Neural crest cell (in vitro differentiated cells): ENCODE measurements around the gene HHLA2. TPM values are rescaled to one million over a fixed set of nuclear protein-coding genes. Genes with fewer than 3 reads are reported as not detected.

Experiments used
- DNase-seq: peaks from one replicate; pipeline ENCODE4 v3.0.0; 2021; ENCODE audit warnings: low read depth, mixed read lengths, low spot score
- H3K27ac Mint-ChIP-seq: one replicate; pipeline ENCODE4 v1.8.0; 2021; ENCODE audit warnings: mild to moderate bottlenecking, mixed read lengths; ENCODE audit not compliant: unreplicated experiment
- H3K27me3 Mint-ChIP-seq: 2 replicates; pipeline ENCODE4 v1.8.0; 2021; ENCODE audit warnings: low read depth, mild to moderate bottlenecking, mixed read lengths
- H3K36me3 Mint-ChIP-seq: 2 replicates; pipeline ENCODE4 v1.8.0; 2021; ENCODE audit warnings: low read depth, mild to moderate bottlenecking, mixed read lengths
- H3K4me1 Mint-ChIP-seq: 2 replicates; pipeline ENCODE4 v1.8.0; 2021; ENCODE audit warnings: mixed read lengths
- H3K4me3 Mint-ChIP-seq: one replicate; pipeline ENCODE4 v1.8.0; 2021; ENCODE audit warnings: mild to moderate bottlenecking, mixed read lengths
- H3K9me3 Mint-ChIP-seq: 2 replicates; pipeline ENCODE4 v1.8.0; 2021; ENCODE audit warnings: mixed read lengths
- total RNA-seq: library from RNA; stranded (reverse); gene quantifications from 2 replicates; pipeline ENCODE4 v1.2.1, GENCODE V29; 2021
- TF ChIP-seq, protein P1 (sequence below): fragments of 200-600 bp; sonication (generic); conservative IDR thresholded peaks from 2 replicates; pipeline ENCODE4 v1.5.0; 2021; ENCODE audit warnings: antibody characterized with exemption, mild to moderate bottlenecking

Gene HHLA2
- total RNA-seq, 1 donor from 2014 or later: not detected

DNA sequence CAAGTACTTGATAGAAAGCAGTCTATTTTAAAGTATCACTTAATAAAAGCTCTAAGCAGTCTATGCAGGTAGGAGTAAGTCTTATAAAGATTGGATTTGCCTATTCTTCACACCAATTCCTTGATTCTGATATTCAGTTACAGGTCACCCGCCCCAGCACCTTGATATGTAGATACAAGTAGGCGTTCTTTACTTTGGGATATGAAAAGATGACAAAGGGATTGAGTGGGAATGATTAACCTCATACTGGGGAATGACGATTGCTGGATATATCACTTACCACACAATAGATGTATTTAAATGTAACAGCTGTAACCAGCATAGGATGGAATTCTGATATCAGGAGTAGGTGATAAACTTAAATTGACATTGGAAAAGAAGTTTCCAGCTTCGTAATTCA, 47.1 kb downstream of the HHLA2 start:
- Mint-ChIP-seq H3K4me3 (no peak overlapping the region), H3K27ac (no peak overlapping the region), H3K9me3 (no peaks in the 10 kb centered on the region), H3K27me3 (no peaks in the 10 kb centered on the region), H3K4me1 (peaks cover 9% of the 10 kb centered on the region), H3K36me3 (no peaks in the 10 kb centered on the region)
- no peak for DNase-seq
- TF ChIP-seq, protein P1, sequence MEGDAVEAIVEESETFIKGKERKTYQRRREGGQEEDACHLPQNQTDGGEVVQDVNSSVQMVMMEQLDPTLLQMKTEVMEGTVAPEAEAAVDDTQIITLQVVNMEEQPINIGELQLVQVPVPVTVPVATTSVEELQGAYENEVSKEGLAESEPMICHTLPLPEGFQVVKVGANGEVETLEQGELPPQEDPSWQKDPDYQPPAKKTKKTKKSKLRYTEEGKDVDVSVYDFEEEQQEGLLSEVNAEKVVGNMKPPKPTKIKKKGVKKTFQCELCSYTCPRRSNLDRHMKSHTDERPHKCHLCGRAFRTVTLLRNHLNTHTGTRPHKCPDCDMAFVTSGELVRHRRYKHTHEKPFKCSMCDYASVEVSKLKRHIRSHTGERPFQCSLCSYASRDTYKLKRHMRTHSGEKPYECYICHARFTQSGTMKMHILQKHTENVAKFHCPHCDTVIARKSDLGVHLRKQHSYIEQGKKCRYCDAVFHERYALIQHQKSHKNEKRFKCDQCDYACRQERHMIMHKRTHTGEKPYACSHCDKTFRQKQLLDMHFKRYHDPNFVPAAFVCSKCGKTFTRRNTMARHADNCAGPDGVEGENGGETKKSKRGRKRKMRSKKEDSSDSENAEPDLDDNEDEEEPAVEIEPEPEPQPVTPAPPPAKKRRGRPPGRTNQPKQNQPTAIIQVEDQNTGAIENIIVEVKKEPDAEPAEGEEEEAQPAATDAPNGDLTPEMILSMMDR: no peak

DNA sequence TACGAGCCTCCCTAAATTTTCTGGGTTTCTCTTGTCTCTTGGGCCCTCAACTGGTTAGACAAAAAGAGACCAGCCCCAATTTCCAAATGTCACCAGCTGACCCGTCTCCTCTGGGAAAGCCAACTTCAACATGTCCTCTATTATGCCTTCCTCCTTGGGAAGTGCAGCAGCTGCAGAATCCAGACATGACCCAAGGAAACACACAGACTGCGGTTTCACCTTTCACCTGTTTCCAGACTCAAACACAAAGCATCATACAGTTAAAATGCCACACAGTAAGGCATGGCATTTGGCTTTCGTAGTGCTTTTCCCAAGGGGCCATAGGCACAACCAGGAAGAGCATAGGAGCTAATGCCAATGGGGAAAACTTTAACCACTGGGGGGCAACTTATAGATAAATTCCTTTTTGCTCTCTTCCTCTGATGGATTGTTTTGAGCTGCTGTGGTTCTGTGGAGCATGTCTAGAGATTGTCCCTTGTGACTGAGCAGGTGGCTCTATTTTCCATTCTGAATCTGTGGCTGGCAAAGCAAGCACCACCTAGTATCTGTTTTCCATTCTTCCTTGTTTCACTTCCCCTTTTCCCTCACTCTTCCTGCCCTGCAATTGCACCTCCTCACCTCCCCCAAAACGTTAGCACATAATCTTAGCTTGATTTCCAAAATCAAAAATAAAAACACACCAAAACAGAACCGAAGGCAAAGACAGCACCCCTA, 49.3 kb downstream of the HHLA2 start:
- TF ChIP-seq, protein P1: no peak
- Mint-ChIP-seq H3K27me3 (no peaks in the 10 kb centered on the region), H3K27ac (no peak overlapping the region), H3K4me3 (no peak overlapping the region), H3K36me3 (no peaks in the 10 kb centered on the region), H3K9me3 (no peaks in the 10 kb centered on the region), H3K4me1 (peaks cover 9% of the 10 kb centered on the region)
- no peak for DNase-seq

DNA sequence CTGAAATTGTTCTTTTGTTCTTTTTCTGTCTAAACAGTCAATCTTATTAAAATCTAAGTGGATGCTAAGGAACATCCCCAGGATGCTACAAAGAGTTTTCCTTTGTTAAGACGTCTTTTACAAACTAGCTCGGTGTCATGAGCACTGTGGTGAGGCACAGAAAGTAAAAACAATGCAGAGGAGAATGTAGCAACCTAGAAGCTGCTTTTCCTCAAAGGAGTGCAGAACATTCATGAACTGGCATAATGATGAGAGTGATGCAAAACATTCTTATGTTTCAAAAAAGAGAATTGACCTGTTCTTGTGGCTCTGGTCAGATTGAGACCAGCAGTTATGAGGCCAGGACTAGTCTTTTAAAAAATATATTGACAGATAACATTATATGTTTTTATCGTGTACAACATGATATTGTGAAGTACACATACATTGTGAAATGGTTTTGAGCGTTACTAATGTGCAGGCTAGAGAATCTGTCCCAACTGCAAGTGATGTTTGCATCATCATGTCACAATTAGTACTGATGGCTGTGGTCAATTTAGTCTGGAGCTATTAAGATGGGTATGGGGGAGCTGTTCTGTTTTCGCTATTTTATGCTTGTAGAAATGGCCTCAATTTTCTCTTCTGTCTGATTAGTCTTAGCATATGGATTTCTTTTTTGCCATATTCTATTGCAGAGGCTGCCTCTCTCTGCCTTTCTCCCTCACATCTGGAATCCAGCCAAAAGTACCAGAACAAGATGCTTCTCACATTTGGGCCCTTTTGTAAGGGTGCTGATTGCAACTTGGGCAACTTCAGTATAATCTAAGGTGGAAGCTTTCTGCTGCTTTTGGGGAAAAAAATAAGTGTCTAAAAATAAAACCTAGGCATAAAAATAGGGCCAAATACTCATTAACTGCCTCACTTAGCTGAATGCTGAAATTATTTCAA, 50.2 kb downstream of the HHLA2 start:
- H3K9me3 Mint-ChIP-seq: no peaks in the 10 kb centered on the region
- no peak overlapping the region for H3K4me3 Mint-ChIP-seq

DNA sequence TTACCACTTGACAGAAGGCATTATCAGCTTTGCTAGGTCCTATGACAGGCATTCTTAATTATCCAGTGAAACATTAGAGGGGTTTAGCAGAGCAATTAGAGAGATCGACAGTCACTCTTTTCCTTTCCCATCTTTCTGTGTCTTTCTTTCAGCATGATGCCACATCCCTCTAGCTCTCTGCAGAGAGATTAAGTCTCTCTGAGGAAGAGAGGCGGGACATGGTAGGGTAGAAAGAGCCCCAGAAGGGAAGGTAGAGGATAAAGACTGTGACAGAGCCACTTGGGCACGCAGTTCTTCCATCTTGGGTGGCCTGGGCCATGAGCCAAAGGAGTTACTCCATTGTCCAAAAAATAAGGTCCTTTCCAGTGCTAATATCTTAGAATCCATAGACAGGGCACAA, 55.8 kb downstream of the HHLA2 start:
- Mint-ChIP-seq H3K9me3 (no peaks in the 10 kb centered on the region), H3K4me1 (no peaks in the 10 kb centered on the region), H3K27me3 (no peaks in the 10 kb centered on the region), H3K4me3 (no peak overlapping the region), H3K27ac (no peak overlapping the region), H3K36me3 (no peaks in the 10 kb centered on the region)
- DNase-seq: no peak
- TF ChIP-seq, protein P1: no peak

More for the DNA sequence above, 50.2 kb downstream of the HHLA2 start:
- DNase-seq: no peak
- TF ChIP-seq, protein P1: no peak
- Mint-ChIP-seq H3K27ac (no peak overlapping the region), H3K36me3 (no peaks in the 10 kb centered on the region), H3K27me3 (no peaks in the 10 kb centered on the region), H3K4me1 (peaks cover 9% of the 10 kb centered on the region)

DNA sequence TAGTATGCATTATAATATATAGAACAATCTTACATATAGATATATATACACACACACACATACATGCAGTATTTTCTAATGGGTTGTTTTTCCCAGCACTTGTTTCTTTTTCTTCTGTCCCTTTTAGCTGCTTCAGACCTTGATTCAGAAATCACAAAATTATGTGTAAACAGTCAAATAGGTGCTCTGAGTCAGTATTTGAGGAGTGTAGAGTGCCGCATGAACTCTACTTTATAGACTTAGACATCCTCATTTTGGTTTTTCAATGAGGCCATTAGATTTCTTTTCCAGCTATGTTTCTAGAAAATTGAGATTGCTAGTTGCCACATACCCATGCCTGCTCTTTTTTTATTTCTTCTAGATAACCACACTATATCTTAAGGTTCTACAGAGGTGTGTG, 58.2 kb downstream of the HHLA2 start:
- TF ChIP-seq, protein P1: no peak
- DNase-seq: no peak
- Mint-ChIP-seq H3K4me1 (no peaks in the 10 kb centered on the region), H3K27ac (no peak overlapping the region), H3K9me3 (peaks cover 2% of the 10 kb centered on the region), H3K4me3 (no peak overlapping the region), H3K36me3 (no peaks in the 10 kb centered on the region), H3K27me3 (no peaks in the 10 kb centered on the region)
